ENCODE measurements around the gene NSF.
"Not testable (repeated sequence)": the region's sequence is repeated elsewhere in the genome, so short reads cannot be mapped to it uniquely, and the experiment has no call there.

Gene NSF

GRCh38 chr17:46590157-46591146 is at the start of gene NSF:
NSF (plus strand) TSS chr17:46590669; CDS start chr17:46590776, 107 bp downstream.
- DNase-seq (ENCODE audit: low spot score) = not testable (repeated sequence)

GRCh38 chr17:46548607-46549006 is 41.9 kb upstream of the NSF start:
- DNase-seq (ENCODE audit: low spot score) = not testable (repeated sequence)

GRCh38 chr17:46559155-46559554 is 31.3 kb upstream of the NSF start:
- not testable (repeated sequence) for DNase-seq (ENCODE audit: low spot score)

GRCh38 chr17:46560048-46560447 is 30.4 kb upstream of the NSF start:
- not testable (repeated sequence) for DNase-seq (ENCODE audit: low spot score)

GRCh38 chr17:46566284-46566683 is 24.2 kb upstream of the NSF start:
- not testable (repeated sequence) for DNase-seq (ENCODE audit: low spot score)

- not testable (repeated sequence) for DNase-seq (ENCODE audit: low spot score)
Observed at GRCh38 chr17:46566980-46567379, 23.5 kb upstream of the NSF start.

- DNase-seq (ENCODE audit: low spot score) = not testable (repeated sequence)
Observed at GRCh38 chr17:46571796-46572195, 18.7 kb upstream of the NSF start.

- DNase-seq (ENCODE audit: low spot score) = not testable (repeated sequence)
Observed at GRCh38 chr17:46579083-46580075, 11.1 kb upstream of the NSF start, which contains the start of gene ARL17A. ARL17A (minus strand) TSS chr17:46579691; CDS start chr17:46576322, 3,369 bp downstream.

- not testable (repeated sequence) for DNase-seq (ENCODE audit: low spot score)
Observed at GRCh38 chr17:46580082-46580481, 10.4 kb upstream of the NSF start.

- DNase-seq (ENCODE audit: low spot score) = not testable (repeated sequence)
Observed at GRCh38 chr17:46585444-46585843, 5.0 kb upstream of the NSF start.

GRCh38 chr17:46591332-46591731 is 863 bp downstream of the NSF start:
- not testable (repeated sequence) for DNase-seq (ENCODE audit: low spot score)

- DNase-seq (ENCODE audit: low spot score) = not testable (repeated sequence)
Observed at GRCh38 chr17:46598344-46598931, 8.0 kb downstream of the NSF start.

GRCh38 chr17:46600767-46601166 is 10.3 kb downstream of the NSF start:
- not testable (repeated sequence) for DNase-seq (ENCODE audit: low spot score)

GRCh38 chr17:46603125-46603524 is 12.7 kb downstream of the NSF start:
- not testable (repeated sequence) for DNase-seq (ENCODE audit: low spot score)

- DNase-seq (ENCODE audit: low spot score) = not testable (repeated sequence)
Observed at GRCh38 chr17:46611304-46611703, 20.8 kb downstream of the NSF start.

- not testable (repeated sequence) for DNase-seq (ENCODE audit: low spot score)
Observed at GRCh38 chr17:46613876-46614275, 23.4 kb downstream of the NSF start.

- not testable (repeated sequence) for DNase-seq (ENCODE audit: low spot score)
Observed at GRCh38 chr17:46617121-46617520, 26.7 kb downstream of the NSF start.

GRCh38 chr17:46618975-46619374 is 28.5 kb downstream of the NSF start:
- not testable (repeated sequence) for DNase-seq (ENCODE audit: low spot score)

GRCh38 chr17:46623790-46624189 is 33.3 kb downstream of the NSF start:
- not testable (repeated sequence) for DNase-seq (ENCODE audit: low spot score)

- DNase-seq (ENCODE audit: low spot score) = not testable (repeated sequence)
Observed at GRCh38 chr17:46624726-46625125, 34.3 kb downstream of the NSF start.

- not testable (repeated sequence) for DNase-seq (ENCODE audit: low spot score)
Observed at GRCh38 chr17:46627452-46627851, 37.0 kb downstream of the NSF start.
